GM21576 (cell line): Measurements from ENCODE around the gene CD226.

ENCODE experiments used
- ATAC-seq: cut with Tn5 transposase; IDR thresholded peaks from one replicate; pipeline ENCODE4 v1.9.1; 2021; ENCODE audit warnings: mild to moderate bottlenecking, moderate library complexity; ENCODE audit not compliant: unreplicated experiment

Gene CD226

DNA sequence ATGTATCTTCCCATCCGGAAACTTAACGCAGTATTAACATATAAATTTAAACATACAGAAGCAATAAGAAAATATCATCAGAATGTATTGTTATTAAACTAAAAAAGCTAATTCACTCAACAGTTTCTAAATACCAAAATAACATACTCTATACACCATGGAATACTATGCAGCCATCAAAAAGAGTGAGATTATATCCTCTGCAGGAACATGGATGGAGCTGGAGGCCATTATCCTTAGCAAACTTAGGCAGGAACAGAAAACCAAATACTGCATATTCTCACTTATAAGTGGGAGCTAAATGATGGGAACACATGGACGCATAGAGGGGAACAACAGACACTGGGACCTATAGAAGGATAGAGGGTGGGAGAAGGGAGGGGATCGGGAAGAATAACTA is 127.1 kb downstream of the CD226 start:
- ATAC-seq: no peak

GRCh38 chr18:69819460-69819859 is 128.2 kb downstream of the CD226 start:
- no peak for ATAC-seq

DNA sequence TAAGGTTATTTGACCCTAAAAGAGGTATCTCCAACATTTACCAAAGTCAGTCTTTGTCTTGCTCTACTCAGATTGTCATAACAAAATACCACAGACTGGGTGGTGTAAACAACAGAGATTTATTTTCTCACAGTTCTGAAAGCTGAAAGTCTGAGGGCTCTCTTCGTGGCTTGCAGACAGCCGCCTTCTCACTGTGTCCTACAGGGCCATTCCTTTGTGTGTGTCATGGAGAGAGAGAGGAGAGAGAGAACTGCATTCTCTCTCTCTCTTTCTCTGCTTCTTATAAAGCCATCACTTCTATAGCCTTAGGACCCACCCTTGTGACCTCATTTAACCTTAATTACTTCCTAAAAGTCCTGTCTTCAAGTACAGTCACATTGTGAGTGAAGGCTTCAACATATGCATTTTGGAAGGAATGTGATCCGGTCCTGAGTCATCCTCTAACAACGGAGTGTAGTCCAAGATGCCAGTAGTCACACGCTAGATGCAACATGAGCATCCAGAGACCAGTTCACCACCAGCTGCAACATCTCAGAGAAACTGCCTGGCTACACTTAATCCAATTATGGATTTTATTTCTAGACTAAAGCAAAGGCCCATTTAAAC is 130.2 kb downstream of the CD226 start:
- no peak for ATAC-seq

GRCh38 chr18:69814861-69815385 is 132.8 kb downstream of the CD226 start:
- ATAC-seq: no peak

GRCh38 chr18:69813559-69813958 is 134.1 kb downstream of the CD226 start:
- ATAC-seq: no peak

DNA sequence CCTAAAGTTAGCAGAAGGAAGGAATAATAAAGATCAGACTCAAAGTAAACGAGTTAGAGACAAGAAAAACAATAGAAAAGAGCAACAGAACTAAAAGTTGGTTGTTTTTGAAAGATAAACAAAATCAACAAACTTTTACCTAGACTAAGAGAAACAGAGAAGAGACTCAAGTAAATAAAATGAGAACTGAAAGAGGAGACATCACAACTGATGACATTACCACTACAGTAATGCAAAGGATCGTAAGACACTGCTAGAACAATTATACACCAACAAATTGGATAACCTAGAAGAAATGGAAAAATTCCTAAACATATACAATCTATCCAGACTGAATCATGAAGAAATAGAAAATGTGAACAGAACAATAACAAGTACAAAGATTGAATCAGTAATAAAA is 139.3 kb downstream of the CD226 start:
- no peak for ATAC-seq

- no peak for ATAC-seq
Observed at GRCh38 chr18:69804776-69805501, 142.7 kb downstream of the CD226 start.
